Immature natural killer cell (primary cell): ENCODE results near the gene AHNAK. TPM values are rescaled to one million over a fixed set of nuclear protein-coding genes. Genes with fewer than 3 reads are reported as not detected.
"Not testable (repeated sequence)": the region's sequence is repeated elsewhere in the genome, so short reads cannot be mapped to it uniquely, and the experiment has no call there.

Experiments
- DNase-seq, 3 donors: peaks; one replicate each; pipeline ENCODE4 v3.0.0; 2022; ENCODE audit warnings: mixed read lengths in 1 of 3
- H3K27ac Mint-ChIP-seq, 6 donors: one replicate each; pipeline ENCODE4 v1.8.0; 2020; ENCODE audit warnings: mixed read lengths in 6 of 6, mild to moderate bottlenecking in 5 of 6, inconsistent platforms in 4 of 6, moderate library complexity in 3 of 6
- H3K27me3 Mint-ChIP-seq, 3 donors: one replicate each; pipeline ENCODE4 v1.8.0; 2020 to 2021; ENCODE audit warnings: low read depth in 3 of 3, mild to moderate bottlenecking in 3 of 3, mixed read lengths in 3 of 3, moderate library complexity in 3 of 3, inconsistent platforms in 1 of 3
- H3K36me3 Mint-ChIP-seq, 3 donors: one replicate each; pipeline ENCODE4 v1.8.0; 2020; ENCODE audit warnings: mixed read lengths in 3 of 3, inconsistent platforms in 2 of 3, mild to moderate bottlenecking in 2 of 3
- H3K4me1 Mint-ChIP-seq, 2 donors: one replicate each; pipeline ENCODE4 v1.8.0; 2020; ENCODE audit warnings: inconsistent platforms in 2 of 2, mild to moderate bottlenecking in 2 of 2, mixed read lengths in 2 of 2, moderate library complexity in 1 of 2
- H3K4me3 Mint-ChIP-seq, 5 donors: one replicate each; pipeline ENCODE4 v1.8.0; 2020; ENCODE audit warnings: mild to moderate bottlenecking in 5 of 5, mixed read lengths in 5 of 5, inconsistent platforms in 3 of 5, moderate library complexity in 3 of 5
- H3K9me3 Mint-ChIP-seq, 6 donors: one replicate each; pipeline ENCODE4 v1.8.0; 2020; ENCODE audit warnings: mild to moderate bottlenecking in 6 of 6, mixed read lengths in 6 of 6, inconsistent platforms in 4 of 6, moderate library complexity in 3 of 6
- polyA plus RNA-seq, 3 donors: library from polyadenylated mRNA; unstranded; fragments of 300-500 nt; fragmentation: Illumina TruSeq; gene quantifications; one replicate each; pipeline ENCODE4 v1.2.3, GENCODE V29; 2021

The AHNAK gene, protein sequence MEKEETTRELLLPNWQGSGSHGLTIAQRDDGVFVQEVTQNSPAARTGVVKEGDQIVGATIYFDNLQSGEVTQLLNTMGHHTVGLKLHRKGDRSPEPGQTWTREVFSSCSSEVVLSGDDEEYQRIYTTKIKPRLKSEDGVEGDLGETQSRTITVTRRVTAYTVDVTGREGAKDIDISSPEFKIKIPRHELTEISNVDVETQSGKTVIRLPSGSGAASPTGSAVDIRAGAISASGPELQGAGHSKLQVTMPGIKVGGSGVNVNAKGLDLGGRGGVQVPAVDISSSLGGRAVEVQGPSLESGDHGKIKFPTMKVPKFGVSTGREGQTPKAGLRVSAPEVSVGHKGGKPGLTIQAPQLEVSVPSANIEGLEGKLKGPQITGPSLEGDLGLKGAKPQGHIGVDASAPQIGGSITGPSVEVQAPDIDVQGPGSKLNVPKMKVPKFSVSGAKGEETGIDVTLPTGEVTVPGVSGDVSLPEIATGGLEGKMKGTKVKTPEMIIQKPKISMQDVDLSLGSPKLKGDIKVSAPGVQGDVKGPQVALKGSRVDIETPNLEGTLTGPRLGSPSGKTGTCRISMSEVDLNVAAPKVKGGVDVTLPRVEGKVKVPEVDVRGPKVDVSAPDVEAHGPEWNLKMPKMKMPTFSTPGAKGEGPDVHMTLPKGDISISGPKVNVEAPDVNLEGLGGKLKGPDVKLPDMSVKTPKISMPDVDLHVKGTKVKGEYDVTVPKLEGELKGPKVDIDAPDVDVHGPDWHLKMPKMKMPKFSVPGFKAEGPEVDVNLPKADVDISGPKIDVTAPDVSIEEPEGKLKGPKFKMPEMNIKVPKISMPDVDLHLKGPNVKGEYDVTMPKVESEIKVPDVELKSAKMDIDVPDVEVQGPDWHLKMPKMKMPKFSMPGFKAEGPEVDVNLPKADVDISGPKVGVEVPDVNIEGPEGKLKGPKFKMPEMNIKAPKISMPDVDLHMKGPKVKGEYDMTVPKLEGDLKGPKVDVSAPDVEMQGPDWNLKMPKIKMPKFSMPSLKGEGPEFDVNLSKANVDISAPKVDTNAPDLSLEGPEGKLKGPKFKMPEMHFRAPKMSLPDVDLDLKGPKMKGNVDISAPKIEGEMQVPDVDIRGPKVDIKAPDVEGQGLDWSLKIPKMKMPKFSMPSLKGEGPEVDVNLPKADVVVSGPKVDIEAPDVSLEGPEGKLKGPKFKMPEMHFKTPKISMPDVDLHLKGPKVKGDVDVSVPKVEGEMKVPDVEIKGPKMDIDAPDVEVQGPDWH (N-terminal part only)
- polyA plus RNA-seq, result 100 to 1,000 TPM in 1 of 3 donors, 10 to 100 TPM in 2; 45.0 to 217 (median 57.2) TPM

- H3K4me3 Mint-ChIP-seq, result peak within 1 kb of the TSS; percentile 96 to 99 (median 96)
- H3K4me1 Mint-ChIP-seq, result peaks cover 56 to 61% of the 10 kb centered on the region in 2 donors
- peaks cover 0 to 4% (median 3%) of the 10 kb centered on the region in 3 donors for H3K27me3 Mint-ChIP-seq
- no peaks in the 10 kb centered on the region for H3K9me3 Mint-ChIP-seq
- peak; percentile 66 to 72 (median 72) for DNase-seq
- H3K27ac Mint-ChIP-seq, result peak within 1 kb of the TSS; percentile 83 to 95 (median 90)
- no peaks in the 10 kb centered on the region for H3K36me3 Mint-ChIP-seq
Measured at GRCh38 chr11:62546244-62546928, at the start of gene AHNAK. AHNAK (minus strand) TSS chr11:62546806; CDS start chr11:62536098, 10,708 bp downstream.

- Mint-ChIP-seq H3K27me3 (peaks cover 11 to 25% (median 13%) of the 10 kb centered on the region in 3 donors), H3K4me1 (peaks cover 67 to 75% of the 10 kb centered on the region in 2 donors), H3K4me3 (no peak overlapping the region), H3K27ac (peak overlapping the region in 3 of 6 donors; percentile 22 to 75 (median 57)), H3K9me3 (no peaks in the 10 kb centered on the region), H3K36me3 (peaks cover 28 to 53% (median 38%) of the 10 kb centered on the region in 3 donors)
- no peak for DNase-seq
Measured at GRCh38 chr11:62595124-62595523, 48.5 kb upstream of the AHNAK start.

- peaks cover 15 to 40% (median 27%) of the 10 kb centered on the region in 3 donors for H3K36me3 Mint-ChIP-seq
- peaks cover 8 to 17% (median 11%) of the 10 kb centered on the region in 3 donors for H3K27me3 Mint-ChIP-seq
- peaks cover 55 to 66% of the 10 kb centered on the region in 2 donors for H3K4me1 Mint-ChIP-seq
- DNase-seq, result peak; percentile 65 to 74 (median 68)
- H3K27ac Mint-ChIP-seq, result peak overlapping the region; percentile 84 to 100 (median 98)
- peak overlapping the region; percentile 76 to 84 (median 82) for H3K4me3 Mint-ChIP-seq
- no peaks in the 10 kb centered on the region for H3K9me3 Mint-ChIP-seq
Measured at GRCh38 chr11:62593434-62594044, 46.9 kb upstream of the AHNAK start.

DNA sequence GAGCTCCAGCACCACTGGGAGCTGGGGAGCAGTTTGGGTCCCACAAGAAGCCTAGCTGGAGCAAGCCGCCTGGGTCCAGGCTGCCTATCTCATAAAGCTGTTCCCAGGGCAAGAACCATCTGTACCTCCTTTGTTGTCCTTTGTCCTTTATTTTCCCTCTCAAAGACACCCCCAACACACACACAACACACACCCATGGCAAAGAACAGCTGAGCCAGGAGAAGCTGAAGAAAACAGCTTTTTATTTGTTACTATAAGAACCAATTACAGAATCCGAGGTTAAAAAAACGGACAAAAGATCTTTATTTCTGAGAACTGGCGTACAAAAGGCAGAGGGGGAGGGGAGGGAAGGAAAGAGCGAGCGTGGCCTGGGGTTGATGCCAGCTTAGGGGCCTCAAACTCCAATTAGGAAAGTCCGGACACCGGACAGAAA lies 46.4 kb upstream of the AHNAK start:
- H3K4me3 Mint-ChIP-seq, result peak overlapping the region in 2 of 5 donors; percentile 76 to 94
- H3K9me3 Mint-ChIP-seq, result no peaks in the 10 kb centered on the region
- H3K36me3 Mint-ChIP-seq, result peaks cover 10 to 34% (median 25%) of the 10 kb centered on the region in 3 donors
- peaks cover 8 to 17% (median 10%) of the 10 kb centered on the region in 3 donors for H3K27me3 Mint-ChIP-seq
- H3K4me1 Mint-ChIP-seq, result peaks cover 50 to 61% of the 10 kb centered on the region in 2 donors
- peak overlapping the region; percentile 93 to 100 (median 98) for H3K27ac Mint-ChIP-seq
- DNase-seq, result no peak

GRCh38 chr11:62592146-62592815 lies 45.7 kb upstream of the AHNAK start:
- peaks cover 8 to 17% (median 10%) of the 10 kb centered on the region in 3 donors for H3K27me3 Mint-ChIP-seq
- DNase-seq, result no peak
- peak overlapping the region; percentile 93 to 100 (median 98) for H3K27ac Mint-ChIP-seq
- peak overlapping the region; percentile 91 to 98 (median 94) for H3K4me3 Mint-ChIP-seq
- H3K9me3 Mint-ChIP-seq, result no peaks in the 10 kb centered on the region
- peaks cover 10 to 33% (median 19%) of the 10 kb centered on the region in 3 donors for H3K36me3 Mint-ChIP-seq
- peaks cover 45 to 54% of the 10 kb centered on the region in 2 donors for H3K4me1 Mint-ChIP-seq

- Mint-ChIP-seq H3K4me1 (peaks cover 43 to 51% of the 10 kb centered on the region in 2 donors), H3K27ac (peak within 1 kb of the TSS; percentile 93 to 100 (median 98)), H3K4me3 (peak within 1 kb of the TSS; percentile 91 to 98 (median 94)), H3K9me3 (no peaks in the 10 kb centered on the region), H3K27me3 (peaks cover 8 to 17% (median 10%) of the 10 kb centered on the region in 3 donors), H3K36me3 (peaks cover 10 to 30% (median 16%) of the 10 kb centered on the region in 3 donors)
- peak; percentile 97 to 98 (median 98) for DNase-seq
Measured at GRCh38 chr11:62591448-62592145, 45.0 kb upstream of the AHNAK start, which contains the start of gene TUT1. TUT1 (minus strand) TSS chr11:62591523; CDS start chr11:62591485, 38 bp downstream.

DNA sequence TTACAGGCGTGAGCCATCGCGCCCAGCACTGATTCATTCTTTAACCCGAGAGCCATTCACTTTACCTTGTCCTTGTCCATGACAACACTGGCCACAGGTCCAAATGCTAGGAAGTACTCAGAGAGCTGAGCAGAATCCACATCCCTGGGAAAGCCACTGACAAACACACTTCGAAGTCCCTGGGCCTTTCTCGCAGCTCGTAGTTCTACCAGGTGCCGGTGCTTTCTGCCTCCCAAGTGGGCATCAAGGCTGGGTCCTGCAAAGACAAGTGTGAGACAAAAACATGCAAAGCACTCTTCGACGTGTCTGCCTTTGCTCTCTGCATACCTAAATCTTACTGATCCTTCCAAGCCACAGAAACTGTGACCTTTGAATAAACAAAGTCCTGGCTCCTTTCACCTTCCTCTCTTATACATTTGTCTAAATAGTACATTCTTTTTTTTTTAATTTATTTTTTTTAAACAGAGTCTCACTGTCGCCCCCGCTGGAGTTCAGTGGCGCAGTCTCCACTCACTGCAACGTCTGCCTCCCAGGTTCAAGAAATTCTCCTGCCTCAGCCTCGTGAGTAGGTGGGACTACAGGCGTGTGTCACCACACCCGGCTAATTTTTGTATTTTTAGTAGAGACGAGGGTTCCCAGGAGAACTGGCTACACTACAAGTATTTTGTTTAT lies 42.5 kb upstream of the AHNAK start:
- Mint-ChIP-seq H3K27me3 (peaks cover 8 to 17% (median 10%) of the 10 kb centered on the region in 3 donors), H3K27ac (peak overlapping the region in 4 of 6 donors; percentile 31 to 100 (median 96)), H3K4me3 (peak overlapping the region in 1 of 5 donors; percentile 27), H3K4me1 (peaks cover 40 to 45% of the 10 kb centered on the region in 2 donors), H3K36me3 (peaks cover 6 to 17% (median 8%) of the 10 kb centered on the region in 3 donors), H3K9me3 (no peaks in the 10 kb centered on the region)
- no peak for DNase-seq

- peaks cover 3 to 19% (median 10%) of the 10 kb centered on the region in 3 donors for H3K36me3 Mint-ChIP-seq
- H3K27me3 Mint-ChIP-seq, DNase-seq, H3K4me1 Mint-ChIP-seq, H3K27ac Mint-ChIP-seq, H3K9me3 Mint-ChIP-seq, H3K4me3 Mint-ChIP-seq: not testable (repeated sequence)
Measured at GRCh38 chr11:62585356-62585755, 38.8 kb upstream of the AHNAK start.

DNA sequence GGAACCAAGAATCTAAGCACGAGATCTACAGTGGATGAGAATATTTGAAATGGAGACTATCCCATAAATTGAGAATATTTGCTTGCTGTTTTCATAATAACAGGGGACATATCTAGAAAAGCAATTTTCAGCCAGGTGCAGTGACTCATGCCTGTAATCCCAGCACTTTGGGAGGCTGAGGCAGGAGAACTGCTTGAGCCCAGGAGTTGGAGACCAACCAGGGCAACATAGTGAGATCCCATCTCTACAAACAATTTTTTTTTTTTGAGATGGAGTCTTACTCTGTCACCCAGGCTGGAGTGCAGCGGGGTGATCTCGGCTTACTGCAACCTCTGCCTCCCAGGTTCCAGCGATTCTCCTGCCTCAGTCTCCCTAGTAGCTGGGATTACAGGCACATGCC lies 35.1 kb upstream of the AHNAK start:
- H3K36me3 Mint-ChIP-seq, result peaks cover 3 to 22% (median 12%) of the 10 kb centered on the region in 3 donors
- DNase-seq, H3K4me3 Mint-ChIP-seq, H3K27me3 Mint-ChIP-seq, H3K4me1 Mint-ChIP-seq, H3K27ac Mint-ChIP-seq, H3K9me3 Mint-ChIP-seq: not testable (repeated sequence)

DNA sequence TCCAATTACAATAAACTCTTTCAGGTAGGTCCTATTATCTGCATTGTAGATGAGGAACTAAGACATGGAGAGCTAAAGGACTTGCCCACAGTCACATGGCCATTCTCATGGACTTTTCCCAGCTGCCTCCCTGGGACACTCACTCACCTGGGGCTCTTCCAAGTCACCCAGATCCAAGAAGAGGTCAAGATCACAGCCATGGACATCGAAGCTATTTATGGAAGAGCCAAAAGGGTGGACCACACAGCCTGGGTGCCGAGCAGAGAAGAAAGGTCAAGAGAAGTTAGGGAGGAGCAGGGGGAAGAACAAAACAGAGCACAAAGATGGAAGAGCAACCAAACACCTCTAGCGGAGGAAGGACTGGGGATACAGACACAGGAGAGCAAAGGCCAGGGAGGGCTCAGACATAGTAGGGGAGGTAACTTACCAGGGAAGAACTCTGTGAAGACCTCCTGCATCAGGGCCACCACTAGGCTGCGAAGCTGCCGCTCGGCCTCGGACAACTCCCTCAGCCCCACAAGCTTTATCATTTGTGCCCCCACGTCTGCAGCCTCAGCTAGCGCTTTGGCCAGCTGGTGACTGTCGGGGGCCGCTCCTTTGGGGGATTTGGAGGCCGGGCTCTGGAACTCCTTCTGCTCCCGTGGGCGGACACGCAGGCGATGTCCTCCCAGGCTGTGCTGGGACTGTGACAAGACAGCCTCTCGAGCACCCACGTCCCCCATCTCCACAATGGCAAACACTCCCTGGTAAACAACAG lies 34.5 kb upstream of the AHNAK start:
- Mint-ChIP-seq H3K36me3 (peaks cover 3 to 24% (median 14%) of the 10 kb centered on the region in 3 donors), H3K4me3 (no peak overlapping the region), H3K9me3 (no peaks in the 10 kb centered on the region), H3K27me3 (no peaks in the 10 kb centered on the region), H3K4me1 (no peaks in the 10 kb centered on the region), H3K27ac (peak overlapping the region in 1 of 6 donors; percentile 36)
- DNase-seq, result no peak
